M059J (cell line): ENCODE data around the gene TSPAN16. TPM values are rescaled to one million over a fixed set of nuclear protein-coding genes. Genes with fewer than 3 reads are reported as not detected.
A peak's percentile ranks its signal among the peaks of the same experiment; 100 is the strongest.
"Not testable (repeated sequence)": the region's sequence is repeated elsewhere in the genome, so short reads cannot be mapped to it uniquely, and the experiment has no call there.

Experiments
- DNase-seq: peaks from one replicate; pipeline ENCODE4 v3.0.0-alpha.2; 2012; ENCODE audit warnings: low read depth
- total RNA-seq: library from RNA; depleted of rRNA; stranded (reverse); fragments of >200 nt; shearing (Covaris generic); gene quantifications from 2 replicates; pipeline ENCODE4 v1.2.3, GENCODE V29; 2014

TSPAN16 gene
- total RNA-seq, 1 experiment from 2014 or later: not detected

- peak; percentile 68 for DNase-seq
Measured at GRCh38 chr19:11345122-11345803, 49.3 kb downstream of the TSPAN16 start.

GRCh38 chr19:11346104-11346940 is 50.4 kb downstream of the TSPAN16 start, which contains the start of the genes CCDC159 and TMEM205:
CCDC159 (plus strand) TSS chr19:11346519; CDS start chr19:11346607, 88 bp downstream.
TMEM205 (minus strand) TSS chr19:11346268; CDS start chr19:11345619, 649 bp downstream.
- peak; percentile 99 for DNase-seq

GRCh38 chr19:11347546-11348039 is 51.6 kb downstream of the TSPAN16 start:
- no peak for DNase-seq

GRCh38 chr19:11349171-11349570 is 53.2 kb downstream of the TSPAN16 start:
- DNase-seq: no peak

- DNase-seq: not testable (repeated sequence)
Measured at GRCh38 chr19:11354102-11354501, 58.1 kb downstream of the TSPAN16 start.

GRCh38 chr19:11355160-11356073 is 59.5 kb downstream of the TSPAN16 start, which contains the start of gene PLPPR2:
PLPPR2 (plus strand) TSS chr19:11355432; CDS start chr19:11357674, 2,242 bp downstream.
- DNase-seq: peak; percentile 89

GRCh38 chr19:11356074-11356397 is 60.1 kb downstream of the TSPAN16 start:
- DNase-seq: no peak

GRCh38 chr19:11356676-11357550 is 61.0 kb downstream of the TSPAN16 start:
- no peak for DNase-seq

- no peak for DNase-seq
Measured at GRCh38 chr19:11359421-11359820, 63.5 kb downstream of the TSPAN16 start.

GRCh38 chr19:11361037-11361770 is 65.2 kb downstream of the TSPAN16 start:
- no peak for DNase-seq

GRCh38 chr19:11361771-11362731 is 66.1 kb downstream of the TSPAN16 start:
- DNase-seq: no peak

- DNase-seq: no peak
Measured at GRCh38 chr19:11363881-11364280, 67.9 kb downstream of the TSPAN16 start.

GRCh38 chr19:11364296-11364904 is 68.4 kb downstream of the TSPAN16 start:
- no peak for DNase-seq

GRCh38 chr19:11364935-11365334 is 69.0 kb downstream of the TSPAN16 start:
- DNase-seq: no peak
